ENCODE results near the gene FGD1. TPM values are rescaled to one million over a fixed set of nuclear protein-coding genes. Genes with fewer than 3 reads are reported as not detected.
"Not testable (repeated sequence)": the region's sequence is repeated elsewhere in the genome, so short reads cannot be mapped to it uniquely, and the experiment has no call there.

The FGD1 gene
- under 1 TPM; 0.10 to 0.19 TPM for total RNA-seq

DNA sequence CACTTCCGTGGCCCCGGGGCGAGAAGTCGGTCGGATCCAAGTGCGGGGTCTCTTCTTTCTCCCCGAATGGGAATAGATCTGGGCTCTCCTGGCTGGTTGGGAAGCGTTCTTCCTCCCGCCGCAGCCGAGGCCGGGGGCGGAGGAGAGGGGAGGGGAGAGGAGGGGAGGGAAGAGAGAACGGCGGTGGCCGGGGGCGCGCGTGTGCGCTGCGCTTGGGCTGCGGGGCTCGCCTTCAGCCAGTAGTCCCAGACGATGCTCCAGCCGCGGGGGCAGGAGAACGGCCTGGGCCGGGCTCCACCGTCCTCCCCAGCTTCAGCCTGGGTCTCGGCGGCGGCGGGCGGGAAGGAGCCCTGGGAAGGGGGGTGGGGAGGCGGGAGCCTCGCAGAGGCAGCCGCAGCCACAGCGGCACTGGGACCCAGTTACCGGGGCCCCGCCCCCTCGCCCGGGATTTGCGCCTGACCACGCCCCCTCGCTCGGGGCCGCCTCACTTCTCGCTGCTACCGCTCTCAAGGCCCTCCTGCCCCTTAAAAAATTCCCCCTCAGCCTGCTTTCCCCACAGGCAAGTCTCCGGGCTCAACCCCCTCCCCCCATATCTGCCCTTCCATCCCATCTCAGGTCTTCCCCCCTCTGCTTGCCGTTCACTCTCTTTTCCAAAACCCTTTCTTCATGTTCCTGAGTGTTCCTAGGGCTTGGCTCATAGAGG is at the start of gene FGD1:
TSS of gene FGD1 (minus strand) at position 421 of the 703 bp plus-strand sequence. CDS start 802 bp downstream, outside the sequence.
- H3K27ac Mint-ChIP-seq = no peak within 1 kb of the TSS

DNA sequence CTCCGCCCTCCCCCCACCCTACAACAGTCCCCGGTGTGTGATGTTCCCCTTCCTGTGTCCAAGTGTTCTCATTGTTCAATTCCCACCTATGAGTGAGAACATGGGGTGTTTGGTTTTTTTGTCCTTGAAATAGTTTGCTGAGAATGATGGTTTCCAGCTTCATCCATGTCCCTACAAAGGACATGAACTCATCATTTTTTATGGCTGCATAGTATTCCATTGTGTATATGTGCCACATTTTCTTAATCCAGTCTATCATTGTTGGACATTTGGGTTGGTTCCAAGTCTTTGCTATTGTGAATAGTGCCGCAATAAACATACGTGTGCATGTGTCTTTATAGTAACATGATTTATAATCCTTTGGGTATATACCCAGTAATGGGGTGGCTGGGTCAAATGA is 46.2 kb upstream of the FGD1 start:
- not testable (repeated sequence) for H3K9me3 Mint-ChIP-seq, H3K27me3 Mint-ChIP-seq, H3K4me1 Mint-ChIP-seq, H3K4me3 Mint-ChIP-seq, H3K27ac Mint-ChIP-seq, DNase-seq
- H3K36me3 Mint-ChIP-seq = peaks cover 20% of the 10 kb centered on the region

More for the DNA sequence above, at the start of gene FGD1:
- DNase-seq = peak; percentile 24
- H3K9me3 Mint-ChIP-seq = no peaks in the 10 kb centered on the region
- H3K27me3 Mint-ChIP-seq = peaks cover 30% of the 10 kb centered on the region
- H3K4me3 Mint-ChIP-seq = peak within 1 kb of the TSS; percentile 64
- H3K36me3 Mint-ChIP-seq = no peaks in the 10 kb centered on the region
- H3K4me1 Mint-ChIP-seq = no peaks in the 10 kb centered on the region

DNA sequence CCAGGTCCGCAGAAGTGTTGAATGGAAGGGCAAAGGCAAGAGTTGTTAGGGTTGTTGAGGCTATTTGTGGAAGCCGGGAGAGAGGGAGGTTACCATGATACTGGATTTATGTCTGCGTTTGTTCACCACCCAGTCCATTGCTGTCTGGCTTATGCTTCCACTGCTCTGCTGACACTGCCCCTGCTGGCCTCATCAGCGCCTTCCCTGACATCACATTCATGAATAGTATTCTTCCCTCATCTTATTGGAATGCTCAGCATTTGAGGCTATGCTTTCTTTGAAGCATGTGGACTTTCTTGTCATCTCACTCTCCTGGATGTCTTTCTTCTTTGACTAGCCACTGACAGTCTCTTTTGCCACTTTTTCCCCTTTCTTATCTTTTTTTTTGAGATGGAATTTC is 44.3 kb upstream of the FGD1 start:
- H3K4me1 Mint-ChIP-seq = peaks cover 2% of the 10 kb centered on the region
- H3K36me3 Mint-ChIP-seq = peaks cover 21% of the 10 kb centered on the region
- H3K4me3 Mint-ChIP-seq = no peak overlapping the region
- H3K27me3 Mint-ChIP-seq = no peaks in the 10 kb centered on the region
- DNase-seq = no peak
- H3K27ac Mint-ChIP-seq = no peak overlapping the region
- H3K9me3 Mint-ChIP-seq = no peaks in the 10 kb centered on the region

DNA sequence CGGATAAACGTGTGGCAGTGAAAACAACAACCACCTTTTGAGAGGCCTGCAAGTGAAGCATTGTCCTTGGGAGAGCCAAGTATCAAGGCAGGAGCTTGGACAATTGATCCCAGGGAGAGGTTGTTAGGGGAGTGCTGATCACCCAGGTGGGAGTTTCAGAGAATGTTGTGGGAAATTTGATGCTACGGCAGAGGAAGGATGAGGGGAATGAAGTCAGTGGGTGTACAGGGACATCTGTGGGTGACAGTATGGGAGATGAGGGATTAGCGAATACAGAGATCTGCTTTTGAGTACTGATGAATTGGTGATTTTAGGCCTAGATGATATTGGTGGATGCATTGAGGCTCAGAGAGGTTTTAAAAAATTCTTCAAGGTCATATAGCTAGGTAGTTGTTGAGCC is 38.2 kb upstream of the FGD1 start:
- H3K27me3 Mint-ChIP-seq = no peaks in the 10 kb centered on the region
- H3K9me3 Mint-ChIP-seq = no peaks in the 10 kb centered on the region
- peaks cover 30% of the 10 kb centered on the region for H3K4me1 Mint-ChIP-seq
- H3K36me3 Mint-ChIP-seq = peaks cover 31% of the 10 kb centered on the region
- DNase-seq = no peak
- peak overlapping the region; percentile 47 for H3K27ac Mint-ChIP-seq
- no peak overlapping the region for H3K4me3 Mint-ChIP-seq

DNA sequence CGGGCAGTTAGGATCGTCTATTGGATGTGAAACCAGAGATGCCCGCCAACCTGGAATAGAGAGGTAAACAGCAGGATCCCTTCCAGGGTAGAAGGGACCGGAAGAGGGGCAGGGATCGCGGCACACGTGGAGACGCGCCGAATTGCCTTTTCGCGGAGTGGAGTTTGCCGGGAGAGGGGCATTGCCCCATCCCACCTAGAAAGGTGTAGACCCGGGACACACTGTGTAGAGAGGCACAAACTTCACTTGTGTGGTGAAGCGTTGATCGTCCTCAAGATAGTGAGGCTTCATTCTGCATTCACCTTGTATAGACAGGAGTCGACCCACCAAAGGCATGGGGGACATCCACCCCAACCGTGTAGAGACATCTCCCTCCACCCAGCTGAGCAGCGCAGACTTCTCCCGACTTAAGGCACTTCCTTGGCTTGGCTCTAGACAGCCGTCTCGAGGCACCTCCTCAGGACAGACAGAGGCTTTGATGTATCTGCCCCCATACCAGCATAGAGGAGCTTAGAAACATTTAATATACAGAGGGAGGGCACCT is 34.4 kb upstream of the FGD1 start:
- H3K27me3 Mint-ChIP-seq = no peaks in the 10 kb centered on the region
- H3K27ac Mint-ChIP-seq = peak overlapping the region; percentile 95
- peaks cover 28% of the 10 kb centered on the region for H3K4me1 Mint-ChIP-seq
- peak overlapping the region; percentile 92 for H3K4me3 Mint-ChIP-seq
- H3K9me3 Mint-ChIP-seq = peaks cover 10% of the 10 kb centered on the region
- no peak for DNase-seq
- peaks cover 34% of the 10 kb centered on the region for H3K36me3 Mint-ChIP-seq

DNA sequence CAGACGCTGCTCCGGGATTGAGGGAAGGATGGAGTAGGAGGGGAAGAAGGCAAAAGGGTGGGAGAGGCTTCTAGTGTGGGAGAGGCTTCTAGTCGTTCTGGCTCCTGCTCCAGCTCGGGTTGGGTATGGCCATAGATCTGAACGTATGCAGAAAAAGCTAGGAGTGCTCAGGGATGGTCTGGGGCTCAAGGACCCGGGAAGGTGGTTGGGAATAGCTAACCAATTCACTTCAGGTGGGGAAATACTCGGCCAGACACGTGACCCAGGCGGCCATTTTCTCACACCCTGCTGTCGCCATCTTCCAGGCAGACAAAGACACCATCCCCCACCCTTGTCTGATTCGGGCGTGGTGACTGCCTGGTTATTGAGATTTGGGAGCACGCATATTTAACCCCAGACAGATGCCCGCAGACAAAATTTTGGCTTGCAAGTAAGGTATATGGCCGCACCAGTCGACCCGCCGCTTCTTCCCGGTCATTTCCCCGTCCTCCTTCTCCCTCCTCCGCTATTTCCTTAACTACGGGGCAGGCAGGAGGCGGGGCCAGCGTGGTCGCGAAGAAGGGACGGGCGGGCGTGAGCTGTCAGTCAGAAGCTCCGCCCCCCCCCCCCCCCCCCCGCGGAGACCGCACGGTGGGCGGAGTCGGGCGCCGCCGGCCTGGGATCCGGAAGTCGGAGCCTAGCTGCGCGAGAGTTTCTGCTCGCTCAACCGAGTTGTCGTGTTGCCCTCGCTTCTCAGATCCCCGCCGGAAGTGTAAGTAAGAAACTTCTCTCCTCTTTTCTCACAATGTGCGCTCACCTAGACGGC is 33.7 kb upstream of the FGD1 start, which contains the start of gene GNL3L:
TSS of gene GNL3L (plus strand) at position 668 of the 805 bp plus-strand sequence. CDS start 2,348 bp downstream, outside the sequence.
- H3K4me3 Mint-ChIP-seq = peak within 1 kb of the TSS; percentile 92
- DNase-seq = peak; percentile 79
- peaks cover 10% of the 10 kb centered on the region for H3K9me3 Mint-ChIP-seq
- H3K27ac Mint-ChIP-seq = peak within 1 kb of the TSS; percentile 95
- peaks cover 28% of the 10 kb centered on the region for H3K4me1 Mint-ChIP-seq
- H3K36me3 Mint-ChIP-seq = peaks cover 34% of the 10 kb centered on the region
- no peaks in the 10 kb centered on the region for H3K27me3 Mint-ChIP-seq

DNA sequence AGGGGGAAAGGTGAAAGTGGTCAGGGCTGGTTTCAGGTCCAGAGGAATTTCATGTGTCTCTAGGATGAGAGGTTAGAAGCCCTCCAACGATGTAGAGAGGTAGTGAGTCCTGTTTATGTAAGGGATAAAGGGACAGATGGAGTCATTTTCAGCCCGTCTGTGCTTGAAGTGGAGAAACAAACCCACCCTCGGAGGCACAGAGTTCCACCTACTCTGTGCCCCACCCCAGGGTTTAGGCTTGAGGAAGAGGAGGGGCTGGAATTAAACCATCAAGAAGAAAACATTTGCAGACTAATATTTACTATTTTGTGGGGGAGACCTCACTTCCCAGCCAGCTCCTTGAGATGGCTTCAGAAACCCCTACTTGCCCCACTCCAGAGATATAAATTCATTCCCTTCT is 33.1 kb upstream of the FGD1 start:
- Mint-ChIP-seq H3K27ac (peak overlapping the region; percentile 95), H3K9me3 (peaks cover 10% of the 10 kb centered on the region), H3K27me3 (no peaks in the 10 kb centered on the region)

DNA sequence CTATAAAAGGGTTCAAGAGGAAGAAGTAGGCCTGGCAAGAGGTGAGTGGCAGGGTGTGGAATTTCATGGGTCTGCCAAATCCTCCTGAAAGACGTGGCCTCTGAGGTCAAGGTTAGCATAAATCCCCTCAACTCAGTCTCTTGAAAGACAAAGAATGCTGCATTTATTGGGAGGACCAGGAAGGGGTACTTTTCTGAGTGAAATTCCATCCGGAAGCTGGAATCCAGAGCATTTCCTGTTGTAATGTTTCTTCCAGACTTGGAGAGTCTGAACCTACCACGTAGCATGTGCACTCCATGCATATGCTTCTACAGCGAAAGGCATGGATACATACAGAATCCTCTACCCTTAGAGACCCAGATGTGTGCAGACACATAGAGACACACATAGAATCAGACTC is 13.4 kb upstream of the FGD1 start:
- no peak for DNase-seq
- peaks cover 1% of the 10 kb centered on the region for H3K9me3 Mint-ChIP-seq
- H3K4me3 Mint-ChIP-seq = no peak overlapping the region
- H3K4me1 Mint-ChIP-seq = no peaks in the 10 kb centered on the region
- no peaks in the 10 kb centered on the region for H3K36me3 Mint-ChIP-seq
- H3K27me3 Mint-ChIP-seq = no peaks in the 10 kb centered on the region
- H3K27ac Mint-ChIP-seq = no peak overlapping the region

More for the DNA sequence above, 33.1 kb upstream of the FGD1 start:
- Mint-ChIP-seq H3K4me1 (peaks cover 23% of the 10 kb centered on the region), H3K4me3 (peak overlapping the region; percentile 83), H3K36me3 (peaks cover 29% of the 10 kb centered on the region)
- DNase-seq = no peak

DNA sequence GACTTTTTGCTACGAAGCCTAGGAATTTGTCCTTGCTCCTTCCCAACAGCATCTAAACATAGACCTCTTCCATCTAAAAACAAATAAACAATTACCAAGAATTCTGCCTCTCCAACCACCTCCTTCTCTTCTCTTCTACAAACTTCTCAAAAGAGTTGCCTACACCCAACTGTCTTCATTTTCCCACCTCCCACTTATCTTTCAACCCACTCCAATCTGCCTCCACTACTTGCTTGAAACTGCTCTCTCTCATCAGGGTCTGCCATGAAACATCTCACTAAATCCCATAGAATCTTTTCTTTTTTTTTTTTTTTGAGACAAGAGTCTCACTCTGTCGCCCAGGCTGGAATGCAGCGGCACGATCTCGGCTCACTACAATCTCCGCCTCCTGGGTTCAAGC is 902 bp upstream of the FGD1 start:
- Mint-ChIP-seq H3K27ac (no peak overlapping the region), H3K4me1 (no peaks in the 10 kb centered on the region), H3K36me3 (no peaks in the 10 kb centered on the region), H3K27me3 (peaks cover 30% of the 10 kb centered on the region), H3K4me3 (peak overlapping the region; percentile 64), H3K9me3 (no peaks in the 10 kb centered on the region)
- DNase-seq = no peak

DNA sequence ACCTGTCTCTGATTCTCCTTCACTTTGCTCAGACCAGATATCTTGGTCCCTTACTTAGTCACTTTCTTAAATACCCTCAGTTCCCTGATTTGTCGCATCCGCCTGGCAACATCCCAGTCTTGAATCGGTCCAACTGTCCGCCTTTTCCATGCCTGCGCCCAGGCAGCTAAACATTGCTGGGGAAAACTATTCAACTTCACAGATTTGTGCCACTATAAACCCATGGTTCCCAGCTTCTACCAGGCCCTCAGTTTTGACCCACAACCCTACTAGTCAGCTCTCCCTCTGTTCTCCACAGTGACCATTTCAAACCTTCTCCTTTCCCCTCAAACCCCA is 451 bp upstream of the FGD1 start:
- H3K27ac Mint-ChIP-seq = no peak overlapping the region
- H3K36me3 Mint-ChIP-seq = no peaks in the 10 kb centered on the region
- H3K4me1 Mint-ChIP-seq = no peaks in the 10 kb centered on the region
- H3K9me3 Mint-ChIP-seq = no peaks in the 10 kb centered on the region
- H3K27me3 Mint-ChIP-seq = peaks cover 30% of the 10 kb centered on the region
- peak overlapping the region; percentile 64 for H3K4me3 Mint-ChIP-seq
- no peak for DNase-seq

DNA sequence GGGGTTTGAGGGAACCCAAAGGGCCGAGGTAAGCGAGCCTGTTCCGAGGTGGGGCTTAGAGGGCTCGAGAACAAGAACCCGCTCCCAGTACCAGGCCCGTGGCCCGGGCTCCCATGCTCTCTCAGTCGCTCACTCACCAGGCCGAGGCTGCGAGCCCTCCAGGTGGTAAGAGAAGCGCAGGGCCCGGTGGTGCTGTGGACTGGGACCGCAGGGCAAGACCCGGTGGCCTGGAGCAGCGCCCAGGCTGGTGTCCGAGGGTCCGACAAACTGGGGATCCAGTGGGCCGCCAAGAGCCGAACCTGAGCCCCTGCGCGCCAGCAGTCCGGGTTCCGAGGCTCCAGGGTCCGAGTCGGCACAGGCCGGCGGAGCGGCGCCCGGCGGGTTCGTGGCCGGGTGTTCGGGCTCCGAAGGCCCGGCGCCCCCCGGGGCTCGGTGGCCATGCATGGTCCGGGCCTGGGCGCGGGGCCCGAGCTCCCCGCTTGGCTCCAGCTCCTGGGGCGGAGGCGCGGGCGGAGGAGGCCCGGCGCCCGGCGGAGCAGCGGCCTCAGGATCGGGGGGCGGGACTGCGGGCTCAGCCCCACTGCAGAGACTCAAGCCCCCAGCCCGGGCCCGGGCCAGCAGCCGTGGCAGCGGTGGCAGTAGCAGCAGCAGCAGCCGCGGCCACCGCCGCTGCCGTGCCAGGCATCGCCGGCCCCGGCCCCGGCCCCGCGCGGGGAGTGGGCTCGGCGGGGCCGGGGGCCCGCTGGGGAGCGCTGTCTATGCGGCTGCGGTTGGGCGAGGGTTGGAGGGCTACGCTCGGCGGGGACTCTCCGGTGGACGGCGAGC is 833 bp downstream of the FGD1 start:
- H3K27ac Mint-ChIP-seq = no peak overlapping the region
- no peaks in the 10 kb centered on the region for H3K36me3 Mint-ChIP-seq
- no peak for DNase-seq
- H3K4me1 Mint-ChIP-seq = no peaks in the 10 kb centered on the region
- peaks cover 30% of the 10 kb centered on the region for H3K27me3 Mint-ChIP-seq
- H3K4me3 Mint-ChIP-seq = peak overlapping the region; percentile 56
- H3K9me3 Mint-ChIP-seq = no peaks in the 10 kb centered on the region

DNA sequence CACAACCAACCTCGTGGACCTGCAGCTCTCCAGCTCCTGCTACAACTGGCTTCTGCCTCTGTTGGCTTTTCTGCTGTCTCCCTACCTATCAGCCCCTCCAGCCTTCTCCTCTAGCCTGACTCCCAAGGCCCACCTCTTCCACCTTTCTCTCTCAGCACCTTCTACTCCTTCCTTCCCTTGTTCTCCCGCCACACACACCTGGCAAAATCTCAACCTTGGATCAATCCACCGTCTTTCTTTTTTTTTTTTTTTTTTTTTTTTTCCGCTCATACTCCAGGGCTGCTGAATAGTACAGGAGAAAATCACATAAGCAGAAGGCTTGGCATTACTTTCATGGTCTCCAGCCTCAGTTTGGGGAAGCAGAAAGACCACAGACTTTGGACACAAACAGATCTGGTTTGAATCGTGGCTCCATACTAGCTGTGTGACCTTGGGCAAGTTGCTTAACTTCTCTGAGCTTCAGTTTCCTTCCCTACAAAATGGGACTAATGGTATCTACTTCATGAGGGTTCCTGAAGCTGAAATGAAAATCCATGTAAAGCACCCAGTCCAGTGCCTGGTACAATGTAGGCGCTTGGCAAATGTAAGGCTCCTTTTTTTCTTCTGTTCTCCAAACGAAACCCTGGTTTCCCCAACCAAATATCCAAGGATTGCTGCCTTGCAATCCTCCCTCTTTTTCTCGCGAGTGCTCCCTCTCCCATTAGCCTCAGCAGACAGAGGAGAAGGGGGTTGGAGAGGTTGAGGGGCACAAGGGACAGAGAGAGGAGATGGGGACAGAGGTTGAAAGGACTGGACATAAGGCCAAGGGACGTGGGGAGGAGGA is 1.7 kb downstream of the FGD1 start:
- H3K9me3 Mint-ChIP-seq = peaks cover 3% of the 10 kb centered on the region
- H3K4me3 Mint-ChIP-seq = peak overlapping the region; percentile 43
- DNase-seq = no peak

DNA sequence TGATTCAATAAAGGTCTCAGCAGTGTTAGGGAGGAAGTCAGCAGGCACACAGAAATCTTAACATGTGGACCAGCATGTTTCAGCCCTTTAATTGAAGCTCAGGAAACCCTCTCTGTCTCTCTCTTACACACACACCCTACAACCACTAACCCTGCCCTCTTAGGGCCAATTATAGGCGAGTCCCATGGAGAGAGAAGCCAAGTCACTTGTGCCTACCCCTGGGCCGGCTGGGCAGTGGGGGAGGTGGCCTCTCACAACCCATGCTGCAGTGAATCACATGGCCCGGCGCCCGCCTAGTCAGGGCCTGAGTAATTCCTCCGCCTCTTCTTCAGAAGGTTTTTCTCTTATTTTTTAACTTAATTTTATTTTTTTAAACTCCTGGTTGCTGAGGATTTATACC is 3.7 kb downstream of the FGD1 start:
- Mint-ChIP-seq H3K36me3 (no peaks in the 10 kb centered on the region), H3K27me3 (peaks cover 21% of the 10 kb centered on the region), H3K4me3 (no peak overlapping the region), H3K27ac (no peak overlapping the region), H3K4me1 (no peaks in the 10 kb centered on the region), H3K9me3 (peaks cover 3% of the 10 kb centered on the region)
- no peak for DNase-seq

More for the DNA sequence above, 1.7 kb downstream of the FGD1 start:
- H3K27me3 Mint-ChIP-seq = peaks cover 30% of the 10 kb centered on the region
- no peak overlapping the region for H3K27ac Mint-ChIP-seq
- H3K4me1 Mint-ChIP-seq = no peaks in the 10 kb centered on the region
- H3K36me3 Mint-ChIP-seq = no peaks in the 10 kb centered on the region

DNA sequence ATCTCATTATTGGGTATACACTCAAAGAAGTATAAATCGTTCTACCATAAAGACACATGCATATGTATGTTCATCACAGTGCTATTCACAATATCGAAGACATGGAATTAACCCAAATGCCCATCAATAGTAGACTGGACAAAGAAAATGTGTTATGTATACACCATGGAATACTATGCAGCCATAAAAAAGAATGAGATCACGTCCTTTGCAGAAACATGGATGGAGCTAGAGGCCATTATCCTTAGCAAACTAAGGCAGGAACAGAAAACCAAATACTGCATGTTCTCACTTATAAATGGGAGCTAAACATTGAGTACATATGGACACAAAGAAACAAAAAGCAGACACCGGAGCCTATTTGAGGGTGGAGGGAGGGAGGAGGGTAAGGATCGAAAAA is 6.2 kb downstream of the FGD1 start:
- not testable (repeated sequence) for H3K4me1 Mint-ChIP-seq, H3K27me3 Mint-ChIP-seq, H3K27ac Mint-ChIP-seq, H3K4me3 Mint-ChIP-seq, H3K36me3 Mint-ChIP-seq, H3K9me3 Mint-ChIP-seq, DNase-seq

Data from activated naive CD8-positive, alpha-beta T cell treated with anti-CD3 and anti-CD28 coated beads for 36 hours (primary cell).